Stimulated activated CD4-positive, alpha-beta T cell treated with anti-CD3 and anti-CD28 coated beads, Interleukin-15, amount 100 ng/mL, for 1 hour (primary cell): ENCODE results near the gene RAB26.

ENCODE experiments used
- DNase-seq, 2 donors: peaks; one replicate each; pipeline ENCODE4 v3.0.0-alpha.2; 2020; ENCODE audit warnings: low read depth in 1 of 2, low spot score in 1 of 2

Gene RAB26

DNA sequence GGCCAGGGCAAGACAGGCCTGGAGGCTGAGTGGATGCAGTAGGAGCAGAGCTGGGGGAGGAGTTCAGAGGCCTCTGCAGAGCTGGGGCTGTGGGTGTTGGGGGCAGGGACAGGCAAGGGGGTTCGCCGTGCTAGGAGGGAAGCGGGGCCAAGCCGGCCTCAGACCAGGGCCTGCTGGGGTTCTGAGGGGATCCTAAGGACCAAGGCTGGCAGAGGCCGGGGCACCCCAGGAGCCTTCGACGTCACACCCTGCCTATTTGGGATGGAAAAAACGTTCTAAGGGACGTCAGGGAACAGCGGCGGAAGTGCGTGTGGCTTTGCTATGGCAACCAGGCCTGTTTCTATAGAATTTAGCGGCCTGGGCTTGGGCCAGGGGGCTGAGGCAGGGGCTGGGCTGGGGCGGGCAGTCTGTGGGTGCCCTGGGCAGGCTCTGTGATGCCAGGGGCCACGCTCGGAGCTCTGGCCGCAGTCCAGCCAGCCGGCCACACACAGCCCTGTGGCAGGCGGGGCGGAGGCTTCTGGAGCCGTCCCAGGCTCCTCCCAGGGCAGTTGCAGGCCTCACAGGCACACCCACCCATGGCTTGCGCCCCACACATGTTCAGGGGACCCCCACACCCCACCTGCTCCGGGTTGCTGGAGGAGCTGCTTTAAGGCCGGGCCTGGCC is 10.9 kb downstream of the RAB26 start:
- DNase-seq, result no peak

DNA sequence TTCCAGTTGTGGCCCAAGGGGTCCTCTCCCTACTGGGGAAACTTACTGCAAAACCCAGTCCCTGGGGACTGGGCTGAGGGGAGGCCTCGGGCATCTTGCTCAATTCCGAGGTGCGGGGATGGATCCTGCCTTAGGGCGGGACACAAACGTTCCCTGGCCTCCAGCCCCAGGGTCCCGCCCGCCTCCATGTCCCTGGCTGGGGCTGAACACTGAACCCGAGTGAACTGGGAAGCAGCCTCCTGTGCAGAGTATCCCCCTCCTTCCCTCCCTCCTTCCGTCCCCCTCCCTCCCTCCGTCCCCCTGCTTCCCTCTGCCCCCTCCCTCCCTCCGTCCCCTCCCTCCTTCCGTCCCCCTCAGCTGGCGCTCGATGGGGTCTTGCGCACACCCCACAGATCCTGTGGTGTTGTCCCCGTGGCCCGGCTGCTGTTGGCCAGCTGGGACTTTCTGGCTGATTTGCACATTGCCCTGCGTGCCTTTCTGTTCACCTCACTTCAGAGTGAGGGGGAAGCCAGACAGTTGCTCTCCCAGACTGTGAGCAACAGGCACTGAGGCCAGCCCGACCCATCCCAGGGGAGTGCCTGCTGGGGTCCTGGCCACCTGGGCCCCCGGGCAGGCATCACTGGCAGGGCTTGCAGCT is 12.6 kb downstream of the RAB26 start:
- DNase-seq, result no peak

DNA sequence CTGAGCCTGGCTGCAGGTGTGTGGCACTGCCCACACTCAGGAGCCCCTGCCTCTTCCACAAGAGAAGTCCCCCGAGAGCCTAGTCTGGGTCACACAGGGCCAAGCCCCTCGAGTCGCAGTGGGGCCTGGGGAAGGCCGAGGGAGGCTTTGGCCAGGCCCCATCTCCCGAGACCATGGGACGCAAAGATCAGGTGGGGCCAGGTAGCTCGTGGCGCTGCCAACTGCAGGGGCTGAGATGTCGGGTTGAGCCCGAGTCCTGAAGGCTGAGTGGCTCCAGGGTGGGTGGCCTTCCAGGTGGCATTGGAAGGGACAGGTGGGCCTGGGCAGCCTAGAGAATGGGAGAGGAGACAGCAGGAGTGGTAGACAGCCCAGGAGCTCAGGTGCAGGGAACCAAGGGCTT is 13.5 kb downstream of the RAB26 start:
- DNase-seq, result no peak

DNA sequence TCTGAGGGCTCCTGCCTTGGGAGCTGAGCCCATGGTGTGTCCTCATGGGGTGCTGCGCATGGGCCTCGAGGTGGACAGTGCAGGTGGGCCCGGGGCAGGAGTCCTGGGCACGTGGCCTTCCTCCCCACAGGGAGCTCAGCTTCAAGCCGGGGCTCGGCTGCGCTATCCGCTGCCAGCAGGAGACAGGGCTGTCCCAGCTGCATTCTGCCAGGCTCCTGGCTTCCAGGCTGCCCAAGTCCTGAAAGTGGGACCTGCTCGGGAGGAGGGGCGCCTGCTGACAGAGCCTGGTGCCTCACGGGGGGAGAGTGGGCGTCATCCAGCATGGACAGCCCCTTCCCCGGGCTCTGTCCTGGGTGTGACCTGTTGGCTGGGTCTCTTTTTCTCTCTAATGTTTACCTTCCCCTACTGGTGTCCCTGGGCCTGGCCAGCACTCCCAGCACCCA is 14.3 kb downstream of the RAB26 start:
- DNase-seq, result no peak

DNA sequence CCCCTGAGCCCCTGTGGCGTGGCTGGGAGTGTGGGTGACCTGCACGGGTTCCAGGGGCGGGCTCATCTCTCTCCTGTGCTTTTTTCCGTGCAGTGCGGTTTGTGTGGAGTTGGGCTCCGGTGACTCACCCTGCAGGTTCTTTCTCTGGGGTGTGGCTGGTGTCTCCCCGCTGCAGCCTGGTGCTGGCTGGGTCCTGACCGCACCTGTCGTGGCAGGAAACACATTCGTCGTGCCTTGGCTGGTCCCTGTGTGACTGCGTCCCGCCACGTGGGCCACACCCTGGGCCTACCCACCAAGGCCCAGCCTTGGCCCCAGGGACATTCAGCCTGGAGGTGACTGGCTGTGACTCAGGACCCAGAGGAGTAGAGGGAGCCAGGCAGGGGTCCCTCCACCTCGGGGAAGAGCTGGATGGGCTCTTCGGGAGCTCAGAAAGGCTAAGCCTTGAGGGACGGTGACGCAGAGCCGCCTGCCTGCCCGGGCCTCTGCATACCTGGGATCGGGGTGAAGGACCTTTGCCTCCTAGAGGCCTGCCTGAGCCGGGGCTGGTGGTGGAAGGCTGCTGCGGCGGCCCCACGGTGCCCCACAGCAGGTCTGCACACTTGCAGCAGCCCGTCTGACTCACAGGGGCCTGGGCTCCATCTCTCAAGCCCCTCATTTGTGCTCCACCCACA is 14.9 kb downstream of the RAB26 start:
- no peak for DNase-seq

DNA sequence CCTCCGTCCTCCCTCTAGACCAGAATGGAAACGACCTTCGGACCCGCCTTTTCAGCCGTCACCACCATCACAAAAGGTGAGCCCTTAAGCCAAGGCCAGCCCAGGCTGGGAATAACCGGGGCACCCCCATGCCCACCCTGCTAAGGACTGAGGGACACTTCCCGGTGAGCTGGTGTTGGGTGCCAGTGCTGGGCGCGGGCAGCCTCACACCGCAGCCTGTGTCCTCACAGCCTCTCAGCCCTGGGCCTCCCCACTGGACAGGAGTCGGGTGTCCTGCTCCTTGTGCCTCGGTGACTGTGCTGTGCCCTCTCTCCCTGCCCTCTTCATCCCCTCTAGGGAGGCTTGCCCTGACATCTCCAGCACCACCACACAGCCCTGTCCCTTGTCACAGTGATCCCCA is 17.4 kb downstream of the RAB26 start:
- DNase-seq, result no peak

DNA sequence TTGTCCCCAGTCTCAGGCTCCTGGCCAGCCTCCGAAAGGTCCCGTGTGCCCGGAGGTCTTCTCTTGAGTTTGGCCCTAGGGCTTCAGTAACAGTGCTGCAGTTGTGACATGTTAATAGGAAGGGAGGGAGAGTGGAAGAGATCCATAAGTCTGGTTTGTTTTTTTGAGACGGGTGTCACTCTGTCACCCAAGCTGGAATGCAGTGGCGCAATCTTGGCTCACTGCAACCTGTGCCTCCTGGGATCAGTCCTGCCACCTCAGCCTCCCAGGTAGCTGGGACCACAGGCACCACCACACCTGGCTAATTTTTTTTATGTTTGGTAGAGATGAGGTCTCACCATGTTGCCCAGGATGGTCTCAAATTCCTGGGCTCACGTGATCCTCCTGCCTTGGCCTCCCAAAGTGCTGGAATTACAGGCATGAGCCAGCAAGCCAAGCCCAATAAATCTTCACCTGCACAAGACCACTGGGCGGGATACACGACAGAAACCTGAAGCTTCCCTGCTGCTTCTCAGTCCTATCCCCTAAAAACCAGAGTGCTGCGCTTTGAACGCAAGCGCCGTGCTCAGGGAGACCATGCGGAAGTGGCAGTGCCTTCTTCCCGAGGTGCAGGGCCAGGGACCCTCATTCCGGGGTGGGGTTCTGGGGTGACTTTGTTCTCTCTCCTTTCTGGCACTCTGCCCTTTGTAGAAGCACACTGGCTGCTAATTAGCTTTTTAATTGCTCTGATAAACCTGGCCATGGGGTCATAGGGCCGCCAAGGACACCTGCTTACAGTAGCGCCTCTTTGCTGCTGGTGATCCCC is 18.0 kb downstream of the RAB26 start:
- DNase-seq, result no peak

DNA sequence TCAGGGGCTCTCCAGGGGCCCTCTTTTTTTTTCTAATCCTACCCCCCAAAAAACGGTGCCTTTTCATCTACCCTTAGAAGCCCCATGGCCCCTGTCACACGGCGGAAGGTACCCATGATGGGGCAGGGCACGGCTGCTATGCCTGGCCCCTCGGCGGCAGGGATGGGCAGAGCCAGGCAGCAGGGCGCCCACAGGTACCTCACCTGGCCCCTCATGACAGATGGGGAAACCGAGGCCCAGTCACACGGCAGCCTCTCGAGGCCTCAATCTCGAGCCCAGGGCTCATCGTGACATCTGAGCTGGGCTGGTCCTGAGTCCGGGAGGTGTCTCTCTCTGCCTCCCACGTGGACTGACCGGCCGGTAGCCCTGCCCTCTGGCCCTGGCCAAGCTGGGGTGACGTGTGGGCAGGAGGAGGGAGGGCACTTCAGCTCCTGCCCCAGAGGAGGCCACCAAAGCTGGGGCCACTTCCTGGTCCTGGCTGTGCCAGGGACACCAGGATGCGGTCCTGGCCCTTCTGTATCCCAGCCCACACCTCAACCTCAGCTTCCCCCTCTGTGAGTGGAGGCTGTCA is 18.7 kb downstream of the RAB26 start:
- DNase-seq, result no peak

DNA sequence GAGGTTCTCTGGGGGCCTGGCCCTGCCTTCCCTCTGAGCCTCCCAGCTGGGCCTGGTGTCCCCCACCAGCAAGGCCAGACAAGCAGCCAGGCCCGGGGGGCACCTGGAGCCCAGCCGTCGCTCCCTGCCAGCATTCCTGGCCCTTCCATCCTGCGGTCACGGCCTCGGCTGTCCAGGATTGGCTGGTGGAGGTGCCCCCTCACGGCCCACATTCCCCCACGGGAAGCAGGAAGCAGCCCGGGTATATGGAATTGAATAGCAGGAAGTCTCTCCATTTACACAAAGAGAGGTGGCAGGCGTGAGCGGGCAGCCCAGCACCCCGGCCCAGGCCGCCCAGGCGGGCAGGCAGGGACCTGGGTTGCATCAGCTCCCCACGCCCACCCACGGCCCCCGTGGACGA is 21.7 kb downstream of the RAB26 start:
- DNase-seq, result no peak

DNA sequence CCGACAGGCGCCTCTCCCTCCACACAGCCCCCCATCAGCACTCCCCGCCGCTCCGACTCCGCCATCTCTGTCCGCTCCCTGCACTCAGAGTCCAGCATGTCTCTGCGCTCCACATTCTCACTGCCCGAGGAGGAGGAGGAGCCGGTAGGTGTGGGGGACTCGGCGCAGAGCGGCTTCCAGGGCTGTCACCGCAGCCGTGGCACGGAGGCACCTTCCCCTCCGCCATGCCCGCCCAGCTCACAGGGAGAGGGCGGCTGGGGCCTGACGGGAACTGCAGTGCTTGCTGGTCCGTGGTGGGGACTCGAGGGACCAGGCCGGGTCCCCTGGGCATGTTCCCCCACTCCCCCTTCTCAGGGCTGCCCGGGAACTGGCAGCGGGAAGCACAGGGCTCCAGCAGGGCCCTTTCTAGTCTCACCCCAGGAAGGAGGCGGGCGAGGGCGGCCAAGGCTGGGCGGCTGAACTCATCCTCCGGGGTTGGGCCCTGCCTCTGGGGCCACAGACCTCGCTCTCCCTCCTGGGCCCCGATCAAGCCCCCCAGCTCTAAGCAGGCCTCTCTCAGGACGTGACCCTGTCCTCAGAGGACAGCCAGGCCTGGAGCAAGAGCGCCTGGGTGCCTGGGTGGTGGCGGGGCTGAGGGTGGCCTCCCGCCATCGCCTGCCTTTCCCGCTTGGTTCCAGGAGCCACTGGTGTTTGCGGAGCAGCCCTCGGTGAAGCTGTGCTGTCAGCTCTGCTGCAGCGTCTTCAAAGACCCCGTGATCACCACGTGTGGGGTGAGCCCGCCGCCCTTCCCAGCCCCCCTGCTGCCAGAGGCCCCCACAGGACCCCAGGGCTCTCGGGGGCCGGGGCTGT is 22.4 kb downstream of the RAB26 start:
- no peak for DNase-seq

DNA sequence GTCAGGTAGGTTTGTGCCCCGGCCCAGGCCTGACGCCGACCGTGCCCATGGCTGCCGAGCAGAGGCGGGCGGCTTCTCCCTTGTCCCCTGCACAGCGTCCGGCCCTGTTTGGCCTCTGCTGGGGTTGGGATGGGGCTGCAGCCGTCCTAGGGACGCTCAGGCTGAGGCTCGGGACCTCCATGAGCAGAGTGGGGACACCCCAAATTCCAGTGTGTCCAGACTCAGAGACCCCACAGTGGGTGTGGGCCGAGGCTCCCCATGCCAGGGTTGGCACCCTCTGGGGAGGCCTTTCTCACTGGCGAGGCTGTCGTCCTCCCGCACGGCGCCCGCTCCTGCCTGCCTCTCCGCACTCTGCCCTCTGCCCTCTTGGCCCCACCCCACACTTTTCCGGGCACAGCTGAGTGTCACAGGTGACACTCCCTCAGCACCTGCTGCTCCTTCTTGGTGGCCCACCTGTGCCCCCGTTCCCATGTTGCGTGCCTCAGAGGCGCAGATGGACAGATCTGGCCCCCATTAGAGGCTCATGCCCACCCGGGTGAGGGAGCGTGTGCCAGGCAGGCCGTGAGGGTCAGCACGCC is 23.3 kb downstream of the RAB26 start:
- DNase-seq, result no peak

DNA sequence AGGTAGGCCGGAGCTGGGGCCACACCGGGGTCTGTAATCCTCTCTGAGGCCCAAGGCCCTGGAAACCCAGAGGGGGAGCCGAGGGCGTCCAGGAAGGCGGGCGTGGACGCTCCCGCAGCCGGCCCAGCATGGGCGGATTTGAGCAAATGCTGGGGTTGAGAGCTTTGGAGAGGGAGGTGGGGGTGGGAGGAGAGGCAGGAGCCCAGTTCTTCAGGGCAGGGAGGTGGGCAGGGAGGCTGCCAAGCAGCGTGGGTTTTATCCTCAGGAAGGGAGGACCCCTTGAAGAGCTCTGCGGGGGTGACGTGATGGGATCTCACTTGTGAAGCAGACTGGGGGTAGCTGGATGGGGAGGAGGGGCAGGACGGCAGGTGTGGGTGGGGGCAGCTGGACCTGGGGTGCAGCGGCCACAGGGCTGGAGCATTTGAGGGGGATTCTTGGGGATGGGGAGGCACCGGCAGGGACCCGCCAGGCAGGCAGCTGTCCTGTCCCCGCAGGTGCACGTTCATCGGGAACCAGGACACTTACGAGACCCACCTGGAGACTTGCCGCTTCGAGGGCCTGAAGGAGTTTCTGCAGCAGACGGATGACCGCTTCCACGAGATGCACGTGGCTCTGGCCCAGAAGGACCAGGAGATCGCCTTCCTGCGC is 24.4 kb downstream of the RAB26 start:
- DNase-seq, result no peak

DNA sequence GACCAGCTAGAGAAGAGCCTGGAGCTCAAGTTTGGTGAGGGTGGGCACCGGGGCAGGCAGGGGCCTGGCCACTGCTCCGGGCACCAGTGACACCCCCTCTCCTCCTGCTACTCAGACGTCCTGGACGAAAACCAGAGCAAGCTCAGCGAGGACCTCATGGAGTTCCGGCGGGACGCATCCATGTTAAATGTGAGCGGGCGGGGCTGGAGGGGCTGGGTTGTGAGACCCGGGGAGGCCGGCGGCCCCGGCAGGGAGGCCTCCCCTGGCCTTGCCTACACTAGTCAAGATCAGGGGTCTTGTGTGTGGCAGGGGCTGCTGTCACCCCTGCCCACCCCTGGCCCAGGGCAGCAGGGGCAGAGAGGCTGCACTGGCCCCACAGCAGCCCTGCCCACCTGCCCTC is 24.9 kb downstream of the RAB26 start:
- DNase-seq, result no peak

DNA sequence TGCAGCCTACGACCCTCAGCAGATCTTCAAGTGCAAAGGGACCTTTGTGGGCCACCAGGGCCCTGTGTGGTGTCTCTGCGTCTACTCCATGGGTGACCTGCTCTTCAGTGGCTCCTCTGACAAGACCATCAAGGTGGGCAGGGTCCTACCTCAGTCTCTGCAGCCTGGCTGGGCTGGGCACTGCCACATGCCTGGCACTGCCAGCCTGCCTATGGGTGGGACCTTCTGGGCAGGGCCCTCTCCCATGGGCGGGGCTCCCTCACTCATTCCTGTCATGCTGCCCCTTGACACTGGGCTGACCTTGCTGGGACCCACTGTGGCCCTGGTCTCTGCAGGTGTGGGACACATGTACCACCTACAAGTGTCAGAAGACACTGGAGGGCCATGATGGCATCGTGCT is 25.5 kb downstream of the RAB26 start:
- DNase-seq, result no peak

DNA sequence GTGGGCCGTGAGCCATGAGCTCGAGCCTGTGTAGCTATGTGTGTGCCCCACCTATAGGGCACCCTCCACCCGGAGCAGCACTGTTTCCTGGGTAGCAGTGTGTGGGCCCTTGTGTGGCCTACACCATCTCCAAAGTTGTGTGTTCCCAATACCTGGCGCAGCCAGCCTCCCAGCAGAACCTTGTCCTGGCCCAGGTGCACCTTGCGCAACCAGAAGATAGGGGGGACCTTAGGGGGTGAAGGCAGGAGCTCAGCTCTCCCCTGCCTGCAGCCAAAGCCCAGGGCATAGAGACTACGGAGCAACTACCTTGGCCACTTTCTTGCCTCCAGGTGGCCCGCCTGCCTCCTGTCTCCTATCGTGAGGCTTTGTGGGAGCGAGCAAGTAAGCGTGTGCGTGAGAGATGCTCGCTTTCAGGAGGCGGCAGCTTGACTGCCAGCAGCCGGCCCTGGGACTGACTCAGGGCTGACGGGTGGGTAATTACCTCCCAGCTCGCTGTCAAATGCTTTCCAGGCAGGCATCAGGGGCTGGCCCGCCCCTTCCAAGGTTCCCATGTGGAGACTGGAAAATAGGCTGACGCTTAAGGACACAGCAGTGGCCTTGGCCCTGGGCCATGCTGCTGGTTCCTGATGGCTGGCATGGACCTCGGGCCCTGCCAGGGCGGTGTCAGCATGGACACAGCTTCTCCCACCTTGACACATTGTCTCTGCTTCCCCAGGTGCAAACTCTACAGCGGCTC is 26.1 kb downstream of the RAB26 start:
- no peak for DNase-seq

DNA sequence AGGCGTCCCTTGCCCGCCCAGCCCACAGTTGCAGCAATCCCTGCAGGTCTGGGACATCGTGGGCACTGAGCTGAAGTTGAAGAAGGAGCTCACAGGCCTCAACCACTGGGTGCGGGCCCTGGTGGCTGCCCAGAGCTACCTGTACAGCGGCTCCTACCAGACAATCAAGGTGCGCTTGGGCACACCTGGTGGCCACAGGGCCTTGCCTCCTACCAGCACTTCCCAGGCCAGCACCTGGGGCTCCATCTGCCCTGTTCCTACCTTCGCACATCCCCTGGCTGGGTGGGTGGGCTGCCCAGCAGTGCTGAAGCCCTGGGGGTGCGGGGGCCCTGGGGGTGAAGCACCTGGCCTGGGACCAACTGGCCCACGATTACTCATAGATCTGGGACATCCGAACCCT is 27.0 kb downstream of the RAB26 start:
- no peak for DNase-seq

DNA sequence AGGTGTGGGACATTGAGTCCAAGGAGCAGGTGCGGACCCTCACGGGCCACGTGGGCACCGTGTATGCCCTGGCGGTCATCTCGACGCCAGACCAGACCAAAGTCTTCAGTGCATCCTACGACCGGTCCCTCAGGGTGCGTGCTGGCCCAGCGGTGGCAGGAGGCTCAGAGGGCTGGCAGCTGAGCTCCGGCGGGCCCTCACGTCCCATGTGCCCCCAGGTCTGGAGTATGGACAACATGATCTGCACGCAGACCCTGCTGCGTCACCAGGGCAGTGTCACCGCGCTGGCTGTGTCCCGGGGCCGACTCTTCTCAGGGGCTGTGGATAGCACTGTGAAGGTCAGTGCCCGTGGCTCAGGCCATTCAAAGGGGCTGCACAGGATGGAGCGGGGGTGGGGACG is 27.6 kb downstream of the RAB26 start:
- DNase-seq, result no peak

DNA sequence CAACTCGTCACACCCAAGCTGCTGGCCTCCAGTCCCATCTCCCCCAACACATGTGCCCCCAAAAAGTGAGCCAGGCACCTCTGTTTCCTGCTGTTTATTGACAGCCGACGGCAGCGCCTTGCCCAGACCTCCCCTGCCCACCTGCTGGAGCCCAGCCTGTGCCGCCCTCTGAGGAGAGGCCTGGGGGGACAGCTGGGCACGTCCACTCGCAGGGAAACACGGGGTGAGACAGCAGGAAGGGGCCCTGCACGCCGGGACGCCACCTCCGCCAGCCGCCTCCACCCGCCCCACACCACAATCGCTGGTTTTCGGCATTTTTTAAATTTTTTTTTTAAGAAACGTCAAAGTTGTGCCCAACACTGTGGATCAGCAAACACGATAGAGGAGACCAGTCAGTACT is 28.7 kb downstream of the RAB26 start:
- DNase-seq, result no peak

DNA sequence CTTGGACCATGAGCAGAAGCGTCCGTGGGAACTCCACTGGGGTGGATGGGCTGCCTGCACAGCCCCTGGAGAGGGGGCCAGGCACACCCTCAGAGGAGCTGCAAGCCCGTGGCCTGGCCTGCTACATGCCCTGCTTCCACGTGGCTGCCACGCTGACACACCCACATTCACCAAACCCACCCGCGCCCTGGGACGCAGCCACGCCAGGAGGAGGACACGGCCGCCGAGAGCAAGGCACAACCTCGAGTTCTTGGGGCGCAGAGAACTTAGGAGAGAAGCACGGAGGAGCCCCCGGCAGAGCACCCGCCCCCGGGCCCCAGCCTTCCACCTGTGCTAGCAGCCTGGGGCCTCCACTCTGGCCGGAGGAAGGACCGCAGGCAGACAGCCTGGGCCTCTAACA is 29.1 kb downstream of the RAB26 start:
- no peak for DNase-seq
